GM12874 (cell line): ENCODE data around the gene S100A13.

Source experiments
- CTCF ChIP-seq: IDR thresholded peaks from 2 replicates; pipeline ENCODE4 v1.5.1; 2011; ENCODE audit warnings: low read depth, mild to moderate bottlenecking, control low read depth, low read length, moderate library complexity; ENCODE audit not compliant: insufficient read depth

S100A13 gene

GRCh38 chr1:153643100-153643499 is 15.8 kb upstream of the S100A13 start:
- TF ChIP-seq CTCF = no peak

DNA sequence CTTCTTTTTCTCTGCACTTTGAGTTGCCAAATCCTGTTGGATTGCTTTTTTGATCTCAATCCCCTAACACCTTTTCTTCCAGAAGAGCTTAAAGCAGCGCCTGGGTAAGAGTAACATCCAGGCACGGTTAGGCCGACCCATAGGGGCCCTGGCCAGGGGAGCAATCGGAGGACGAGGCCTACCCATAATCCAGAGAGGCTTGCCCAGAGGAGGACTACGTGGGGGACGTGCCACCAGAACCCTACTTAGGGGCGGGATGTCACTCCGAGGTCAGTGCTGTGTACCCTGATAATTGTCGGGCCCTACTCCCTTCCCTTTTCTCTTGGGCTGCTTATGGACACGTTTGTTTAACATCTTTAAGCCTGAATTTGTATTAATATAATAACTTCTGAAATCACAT is 14.9 kb upstream of the S100A13 start:
- no peak for TF ChIP-seq CTCF

DNA sequence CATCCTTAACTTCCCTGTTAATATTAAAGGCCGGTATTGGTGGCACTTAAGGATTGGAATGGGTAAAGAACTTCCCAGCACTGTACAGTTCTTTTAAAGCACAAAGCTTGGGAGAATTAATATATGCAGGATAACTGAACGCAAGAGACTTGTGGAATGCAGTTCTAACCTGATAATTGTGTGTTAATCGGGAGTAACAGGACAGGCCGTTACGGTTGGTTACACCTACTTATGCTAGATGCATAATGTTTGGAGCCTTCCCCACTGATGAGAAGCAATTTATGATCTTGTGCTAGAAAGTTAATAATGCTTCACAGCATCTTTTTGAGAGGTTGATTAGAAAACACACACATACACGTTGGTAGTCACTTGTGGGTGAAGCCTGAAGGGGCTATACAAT is 13.6 kb upstream of the S100A13 start:
- TF ChIP-seq CTCF = no peak

DNA sequence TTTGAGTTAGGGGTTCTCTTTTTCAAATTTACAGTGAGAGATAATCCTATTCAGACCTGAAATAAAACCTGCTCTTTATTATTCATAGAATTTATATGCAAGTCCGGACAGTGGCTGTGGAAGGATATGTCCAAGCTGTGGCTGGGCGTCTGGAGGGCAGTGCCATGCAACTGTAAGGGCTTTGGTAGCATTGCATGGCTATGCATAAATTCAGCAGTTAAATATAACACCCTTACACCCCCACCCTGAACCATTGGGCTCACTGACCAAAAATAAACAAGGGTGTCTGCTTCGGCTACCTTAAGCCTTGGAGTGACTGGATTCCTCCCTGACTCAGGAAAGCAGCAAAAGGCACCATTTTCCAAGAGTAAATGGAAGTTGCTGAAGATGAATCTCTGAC is 12.0 kb upstream of the S100A13 start:
- TF ChIP-seq CTCF = no peak

- TF ChIP-seq CTCF = no peak
Measured at GRCh38 chr1:153638261-153638660, 11.0 kb upstream of the S100A13 start.

DNA sequence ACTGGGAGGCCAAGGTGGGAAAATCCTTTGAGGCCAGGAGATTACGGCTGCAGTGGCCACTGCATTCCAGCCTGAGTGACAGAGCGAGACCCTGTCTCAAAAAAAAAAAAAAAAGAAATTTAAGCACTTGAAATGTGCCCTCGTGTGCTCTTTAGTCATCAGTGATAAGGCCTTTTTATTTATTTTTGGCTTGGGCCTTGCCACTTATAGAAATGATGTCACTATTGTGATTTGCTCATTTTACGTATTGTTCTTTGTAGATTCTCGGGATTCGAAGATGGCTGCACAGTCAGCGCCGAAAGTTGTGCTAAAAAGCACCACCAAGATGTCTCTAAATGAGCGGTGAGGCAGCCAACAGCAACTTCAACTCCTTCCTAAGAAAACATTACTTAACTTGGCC is 9.0 kb upstream of the S100A13 start:
- no peak for TF ChIP-seq CTCF

DNA sequence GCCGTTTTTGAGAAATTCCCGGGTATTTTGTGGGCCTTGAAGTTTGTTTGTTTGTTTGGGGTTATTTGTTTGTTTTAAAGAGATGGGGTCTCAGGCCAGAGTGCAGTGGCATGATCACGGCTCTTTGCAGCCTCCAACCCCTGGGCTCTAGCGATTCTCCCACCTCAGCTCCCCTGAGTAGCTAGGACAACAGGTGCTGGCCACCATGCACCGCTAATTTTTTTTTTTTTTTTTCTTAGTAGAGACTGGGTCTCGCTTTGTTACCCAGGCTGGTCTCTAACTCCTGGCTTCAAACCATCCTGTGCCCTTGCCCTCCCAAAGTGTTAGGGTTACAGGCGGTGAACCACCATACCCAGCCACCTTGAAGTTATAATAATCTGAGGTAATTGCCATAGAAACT is 8.6 kb upstream of the S100A13 start:
- TF ChIP-seq CTCF = no peak
